GM12865 (cell line): ENCODE measurements around the gene PMAIP1.

Experiments used
- DNase-seq: peaks from one replicate; pipeline ENCODE4 v3.0.0; 2010; ENCODE audit warnings: low read depth
- H3K4me3 ChIP-seq: 2 replicates; pipeline ENCODE4 v1.5.1; 2011; ENCODE audit warnings: mild to moderate bottlenecking, low read depth, low read length, control low read depth
- CTCF ChIP-seq: IDR thresholded peaks from 2 replicates; pipeline ENCODE4 v1.5.1; 2011; ENCODE audit warnings: low read length, control low read depth, low read depth, inconsistent platforms; ENCODE audit not compliant: insufficient read depth; ENCODE audit errors: missing control alignments

Gene PMAIP1

GRCh38 chr18:59874166-59874565, 25.6 kb upstream of the PMAIP1 start:
- H3K4me3 ChIP-seq = no peak overlapping the region
- DNase-seq = peak; percentile 45
- TF ChIP-seq CTCF = no peak

- DNase-seq = peak; percentile 86
- peak overlapping the region; percentile 51 for H3K4me3 ChIP-seq
- TF ChIP-seq CTCF = no peak
Observed at GRCh38 chr18:59876310-59876626, 23.5 kb upstream of the PMAIP1 start.

GRCh38 chr18:59877361-59877760, 22.4 kb upstream of the PMAIP1 start:
- TF ChIP-seq CTCF = no peak
- no peak for DNase-seq
- H3K4me3 ChIP-seq = no peak overlapping the region

GRCh38 chr18:59878644-59879043, 21.2 kb upstream of the PMAIP1 start:
- peak; percentile 61 for DNase-seq
- TF ChIP-seq CTCF = no peak
- no peak overlapping the region for H3K4me3 ChIP-seq

- H3K4me3 ChIP-seq = no peak overlapping the region
- DNase-seq = peak; percentile 57
- TF ChIP-seq CTCF = no peak
Observed at GRCh38 chr18:59881728-59882656, 17.8 kb upstream of the PMAIP1 start.

- TF ChIP-seq CTCF = no peak
- DNase-seq = no peak
- no peak overlapping the region for H3K4me3 ChIP-seq
Observed at GRCh38 chr18:59884351-59884750, 15.4 kb upstream of the PMAIP1 start.
